CD14-positive monocyte (primary cell): ENCODE data around the gene CHRNA4. TPM values are rescaled to one million over a fixed set of nuclear protein-coding genes. Genes with fewer than 3 reads are reported as not detected.

Experiments used
- DNase-seq, 3 donors: peaks; one replicate each; pipeline ENCODE4 v3.0.0-alpha.2; 2011 to 2022
- H2AFZ ChIP-seq: 2 replicates; pipeline ENCODE4 v1.6.0; 2012; ENCODE audit warnings: mild to moderate bottlenecking, low read depth, low read length, inconsistent platforms; ENCODE audit not compliant: insufficient read depth, poor library complexity, severe bottlenecking
- H3K27ac ChIP-seq, 2 donors: 1 replicate in 1 of 2; 2 replicates in 1 of 2; pipeline ENCODE4 v1.5.1; 2012 to 2013; ENCODE audit warnings: low read length in 2 of 2, control low read depth in 1 of 2, inconsistent platforms in 1 of 2, low read depth in 1 of 2, mild to moderate bottlenecking in 1 of 2
- H3K27me3 ChIP-seq, 2 donors: one replicate each; pipeline versions ENCODE4 v1.6.0 to v1.6.1; 2011 to 2013; ENCODE audit warnings: low read length in 2 of 2; ENCODE audit not compliant: control insufficient read depth in 2 of 2, insufficient read depth in 2 of 2
- H3K36me3 ChIP-seq, 2 donors: replicated peaks in 1 of 2; 1 replicate in 1 of 2; 2 replicates in 1 of 2; pipeline versions ENCODE4 v1.5.1 to v1.6.1; 2012 to 2013; ENCODE audit warnings: low read length in 2 of 2, control low read depth in 1 of 2, inconsistent platforms in 1 of 2, mild to moderate bottlenecking in 1 of 2; ENCODE audit not compliant: insufficient read depth in 2 of 2, control insufficient read depth in 1 of 2
- H3K4me1 ChIP-seq, 2 donors: 1 replicate in 1 of 2; 2 replicates in 1 of 2; pipeline versions ENCODE4 v1.5.1 to v1.6.1; 2012 to 2013; ENCODE audit warnings: low read length in 2 of 2, control low read depth in 1 of 2, inconsistent platforms in 1 of 2, mild to moderate bottlenecking in 1 of 2, moderate library complexity in 1 of 2; ENCODE audit not compliant: insufficient read depth in 2 of 2, control insufficient read depth in 1 of 2
- H3K4me2 ChIP-seq: replicated peaks from 2 replicates; pipeline ENCODE3; 2012; ENCODE audit warnings: low read length, moderate library complexity, mild to moderate bottlenecking; ENCODE audit not compliant: poor library complexity, severe bottlenecking; ENCODE audit errors: extremely low read depth
- H3K4me3 ChIP-seq, 3 experiments: fragments of 200-600 bp in 1 of 3; sonication (generic) in 1 of 3; replicated peaks in 1 of 3; 1 replicate in 2 of 3; 2 replicates in 1 of 3; pipeline ENCODE4 v1.5.1; 2011 to 2013; ENCODE audit warnings: low read length in 3 of 3, mild to moderate bottlenecking in 3 of 3, control low read depth in 2 of 3, low read depth in 2 of 3, inconsistent platforms in 1 of 3, moderate library complexity in 1 of 3
- H3K79me2 ChIP-seq: 2 replicates; pipeline ENCODE4 v1.6.0; 2012; ENCODE audit warnings: mild to moderate bottlenecking, control low read depth, inconsistent platforms, low read length, moderate library complexity; ENCODE audit not compliant: insufficient read depth
- H3K9ac ChIP-seq: 2 replicates; pipeline ENCODE4 v1.6.0; 2017; ENCODE audit warnings: low read length, mild to moderate bottlenecking; ENCODE audit not compliant: insufficient read depth, poor library complexity, severe bottlenecking
- H3K9me3 ChIP-seq, 2 donors: replicated peaks in 1 of 2; 1 replicate in 1 of 2; 2 replicates in 1 of 2; pipeline versions ENCODE4 v1.5.1 to v1.6.1; 2012 to 2013; ENCODE audit warnings: low read length in 2 of 2, control low read depth in 1 of 2; ENCODE audit not compliant: control insufficient read depth in 1 of 2, insufficient read depth in 1 of 2
- H4K20me1 ChIP-seq: 2 replicates; pipeline ENCODE4 v1.6.0; 2012; ENCODE audit warnings: mild to moderate bottlenecking, low read length, control low read depth, moderate library complexity; ENCODE audit not compliant: insufficient read depth
- H3K27ac Mint-ChIP-seq, 7 donors: one replicate each; pipeline ENCODE4 v1.8.0; 2020; ENCODE audit warnings: mild to moderate bottlenecking in 7 of 7, mixed read lengths in 7 of 7, moderate library complexity in 6 of 7, inconsistent platforms in 2 of 7
- H3K27me3 Mint-ChIP-seq, 3 donors: one replicate each; pipeline ENCODE4 v1.8.0; 2021 to 2022; ENCODE audit warnings: low read depth in 3 of 3, mild to moderate bottlenecking in 3 of 3, mixed read lengths in 3 of 3, moderate library complexity in 3 of 3, inconsistent platforms in 1 of 3
- H3K36me3 Mint-ChIP-seq, 2 donors: one replicate each; pipeline ENCODE4 v1.8.0; 2020; ENCODE audit warnings: mixed read lengths in 2 of 2, inconsistent platforms in 1 of 2, mild to moderate bottlenecking in 1 of 2
- H3K4me1 Mint-ChIP-seq: one replicate; pipeline ENCODE4 v1.8.0; 2020; ENCODE audit warnings: mild to moderate bottlenecking, mixed read lengths
- H3K4me3 Mint-ChIP-seq, 2 donors: one replicate each; pipeline ENCODE4 v1.8.0; 2020; ENCODE audit warnings: mild to moderate bottlenecking in 2 of 2, mixed read lengths in 2 of 2, moderate library complexity in 1 of 2
- H3K9me3 Mint-ChIP-seq, 7 donors: one replicate each; pipeline ENCODE4 v1.8.0; 2020 to 2022; ENCODE audit warnings: mixed read lengths in 7 of 7, mild to moderate bottlenecking in 6 of 7, moderate library complexity in 6 of 7, inconsistent platforms in 2 of 7
- WGBS: methylation state at CpG from one replicate; pipeline ENCODE4 v1.1.5; 2013; ENCODE audit warnings: missing lambda C conversion rate; ENCODE audit not compliant: insufficient coverage; 5-methylcytosine and 5-hydroxymethylcytosine counted together
- intact Hi-C, 2 donors: fragments of 100-400 bp; cut with micrococcal nuclease; formaldehyde crosslinking; loops; one replicate each; pipeline versions ENCODE4 v1.15.0 to v1.15.1; 2023
- polyA plus RNA-seq, 3 donors: library from polyadenylated mRNA; depleted of rRNA in 1 of 3; unstranded in 2 of 3; stranded (reverse) in 1 of 3; fragments of 300-500 nt in 2 of 3; fragments of >200 nt in 1 of 3; fragmentation: Illumina TruSeq in 2 of 3; gene quantifications; 1 replicate in 2 of 3; 2 replicates in 1 of 3; pipeline ENCODE4 v1.2.3, GENCODE V29; 2012 to 2021
- TF ChIP-seq, protein P1 (sequence below): fragments of 200-600 bp; IDR thresholded peaks from one replicate; pipeline ENCODE4 v1.8.0; 2022; ENCODE audit warnings: antibody characterized with exemption, mild to moderate bottlenecking

CHRNA4 gene
- polyA plus RNA-seq, 3 donors: not detected

DNA sequence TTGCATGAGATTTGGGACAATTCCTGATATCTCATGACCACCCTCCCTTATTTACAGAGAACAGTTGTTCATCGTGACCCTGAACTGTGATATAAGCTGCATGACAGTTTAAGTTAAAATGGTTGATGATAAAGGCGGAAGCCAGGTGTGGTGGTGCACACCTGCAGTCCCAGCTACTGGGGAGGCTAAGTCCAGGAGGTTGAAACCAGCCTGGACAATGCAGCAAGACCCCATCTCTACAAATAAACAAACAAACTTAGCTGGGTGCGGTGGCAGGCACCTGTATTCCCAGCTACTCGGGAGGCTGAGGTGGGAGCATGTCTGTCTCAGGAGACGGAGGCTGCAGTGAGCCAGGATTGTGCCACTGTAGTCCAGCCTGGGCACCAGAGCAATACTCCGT is 44.1 kb downstream of the CHRNA4 start:
- H3K36me3 Mint-ChIP-seq: no peaks in the 10 kb centered on the region
- TF ChIP-seq, protein P1, sequence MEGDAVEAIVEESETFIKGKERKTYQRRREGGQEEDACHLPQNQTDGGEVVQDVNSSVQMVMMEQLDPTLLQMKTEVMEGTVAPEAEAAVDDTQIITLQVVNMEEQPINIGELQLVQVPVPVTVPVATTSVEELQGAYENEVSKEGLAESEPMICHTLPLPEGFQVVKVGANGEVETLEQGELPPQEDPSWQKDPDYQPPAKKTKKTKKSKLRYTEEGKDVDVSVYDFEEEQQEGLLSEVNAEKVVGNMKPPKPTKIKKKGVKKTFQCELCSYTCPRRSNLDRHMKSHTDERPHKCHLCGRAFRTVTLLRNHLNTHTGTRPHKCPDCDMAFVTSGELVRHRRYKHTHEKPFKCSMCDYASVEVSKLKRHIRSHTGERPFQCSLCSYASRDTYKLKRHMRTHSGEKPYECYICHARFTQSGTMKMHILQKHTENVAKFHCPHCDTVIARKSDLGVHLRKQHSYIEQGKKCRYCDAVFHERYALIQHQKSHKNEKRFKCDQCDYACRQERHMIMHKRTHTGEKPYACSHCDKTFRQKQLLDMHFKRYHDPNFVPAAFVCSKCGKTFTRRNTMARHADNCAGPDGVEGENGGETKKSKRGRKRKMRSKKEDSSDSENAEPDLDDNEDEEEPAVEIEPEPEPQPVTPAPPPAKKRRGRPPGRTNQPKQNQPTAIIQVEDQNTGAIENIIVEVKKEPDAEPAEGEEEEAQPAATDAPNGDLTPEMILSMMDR: no peak
- no peaks in the 10 kb centered on the region for H3K79me2 ChIP-seq
- H3K4me2 ChIP-seq: no peak overlapping the region
- WGBS: 88% methylated on average over 4 of the region's 6 CpGs
- no peak overlapping the region for H3K27ac Mint-ChIP-seq
- no peaks in the 10 kb centered on the region for H3K9me3 Mint-ChIP-seq
- intact Hi-C loops: no loop called here
- no peaks in the 10 kb centered on the region for H3K4me1 ChIP-seq
- no peak overlapping the region for H3K27ac ChIP-seq
- no peak overlapping the region for H3K4me3 ChIP-seq
- peaks cover 0 to 3% (median 2%) of the 10 kb centered on the region in 3 donors for H3K27me3 Mint-ChIP-seq
- H3K4me1 Mint-ChIP-seq: no peaks in the 10 kb centered on the region
- no peaks in the 10 kb centered on the region for H4K20me1 ChIP-seq
- no peak overlapping the region for H2AFZ ChIP-seq
- no peak overlapping the region for H3K9ac ChIP-seq
- no peak for DNase-seq
- no peaks in the 10 kb centered on the region for H3K36me3 ChIP-seq
- H3K9me3 ChIP-seq: no peaks in the 10 kb centered on the region
- no peak overlapping the region for H3K4me3 Mint-ChIP-seq
- H3K27me3 ChIP-seq: peaks cover 0 to under 1% of the 10 kb centered on the region in 2 donors

DNA sequence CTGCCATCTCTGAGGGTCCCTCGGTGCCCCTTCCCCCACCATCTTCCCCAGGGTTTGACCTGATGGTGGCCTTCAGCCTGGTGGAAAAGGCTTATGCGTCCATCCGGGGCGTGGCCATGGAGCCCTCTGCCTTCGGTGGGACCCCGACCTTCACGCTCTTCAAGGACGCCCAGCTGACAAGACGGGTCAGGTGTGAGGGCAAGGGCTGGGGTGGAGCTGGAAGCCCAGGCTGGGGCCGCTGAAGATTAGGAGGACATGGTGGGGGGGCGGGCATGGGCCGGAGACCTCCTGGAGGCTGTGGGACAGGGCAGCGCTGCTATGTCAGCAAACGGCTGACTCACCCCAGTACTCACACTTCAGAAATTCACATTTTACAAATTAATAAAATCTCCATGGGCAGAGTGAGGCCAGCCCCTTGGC is 44.6 kb downstream of the CHRNA4 start:
- Mint-ChIP-seq H3K36me3 (no peaks in the 10 kb centered on the region), H3K4me1 (no peaks in the 10 kb centered on the region), H3K27me3 (peaks cover 0 to 3% (median 2%) of the 10 kb centered on the region in 3 donors), H3K9me3 (no peaks in the 10 kb centered on the region), H3K4me3 (no peak overlapping the region), H3K27ac (no peak overlapping the region)
- intact Hi-C loops: no loop called here
- Histone ChIP-seq H2AFZ (no peak overlapping the region), H4K20me1 (no peaks in the 10 kb centered on the region), H3K9ac (no peak overlapping the region), H3K4me3 (no peak overlapping the region), H3K36me3 (no peaks in the 10 kb centered on the region), H3K9me3 (no peaks in the 10 kb centered on the region), H3K27me3 (no peaks in the 10 kb centered on the region), H3K4me1 (no peaks in the 10 kb centered on the region), H3K4me2 (no peak overlapping the region), H3K79me2 (no peaks in the 10 kb centered on the region), H3K27ac (no peak overlapping the region)
- TF ChIP-seq, protein P1: no peak
- DNase-seq: no peak
- 88% methylated on average over 9 of the region's 14 CpGs for WGBS
